Kidney epithelial cell (primary cell): ENCODE data around the gene PFDN1. TPM values are rescaled to one million over a fixed set of nuclear protein-coding genes. Genes with fewer than 3 reads are reported as not detected.

Experiments used
- DNase-seq: peaks from one replicate; pipeline ENCODE4 v3.0.0-alpha.2; 2010; ENCODE audit warnings: low read depth
- H3K27me3 ChIP-seq: 2 replicates; pipeline ENCODE4 v1.6.0; 2011; ENCODE audit warnings: low read length; ENCODE audit not compliant: control insufficient read depth, insufficient read depth
- H3K36me3 ChIP-seq: 2 replicates; pipeline ENCODE4 v1.5.1; 2011; ENCODE audit warnings: low read length; ENCODE audit not compliant: control insufficient read depth, insufficient read depth
- H3K4me3 ChIP-seq: 2 replicates; pipeline ENCODE4 v1.5.1; 2011; ENCODE audit warnings: low read depth, mild to moderate bottlenecking, control low read depth, low read length
- total RNA-seq: library from RNA; depleted of rRNA; stranded (reverse); fragments of >200 nt; gene quantifications from 2 replicates; pipeline ENCODE4 v1.2.3, GENCODE V29; 2015
- TF ChIP-seq, protein P1 (sequence below): IDR thresholded peaks from 2 replicates; pipeline ENCODE4 v1.5.1; 2011; ENCODE audit warnings: mild to moderate bottlenecking, moderate library complexity, low read length, control low read depth, inconsistent platforms; ENCODE audit not compliant: insufficient read depth, poor library complexity, severe bottlenecking

Gene PFDN1
- total RNA-seq, 1 donor from 2014 or later = 124 TPM

DNA sequence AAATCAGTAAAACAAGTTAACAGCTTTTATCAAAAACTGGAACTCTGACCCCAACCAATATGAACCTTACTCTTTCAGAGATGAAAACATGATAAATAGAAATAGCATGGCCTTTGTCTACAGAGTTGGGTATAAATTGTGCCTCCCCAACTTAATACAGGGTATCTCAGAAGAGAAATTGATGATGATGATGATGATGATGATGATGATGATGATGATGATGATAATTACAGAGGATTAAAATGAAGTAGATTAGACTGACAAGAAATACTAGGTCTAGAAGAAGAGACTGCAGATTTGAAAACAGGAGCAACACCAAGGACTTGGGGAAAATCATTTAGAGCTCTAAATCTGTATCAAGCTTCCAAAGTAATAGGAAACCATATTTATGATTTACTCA, 27.1 kb downstream of the PFDN1 start:
- TF ChIP-seq, protein P1, sequence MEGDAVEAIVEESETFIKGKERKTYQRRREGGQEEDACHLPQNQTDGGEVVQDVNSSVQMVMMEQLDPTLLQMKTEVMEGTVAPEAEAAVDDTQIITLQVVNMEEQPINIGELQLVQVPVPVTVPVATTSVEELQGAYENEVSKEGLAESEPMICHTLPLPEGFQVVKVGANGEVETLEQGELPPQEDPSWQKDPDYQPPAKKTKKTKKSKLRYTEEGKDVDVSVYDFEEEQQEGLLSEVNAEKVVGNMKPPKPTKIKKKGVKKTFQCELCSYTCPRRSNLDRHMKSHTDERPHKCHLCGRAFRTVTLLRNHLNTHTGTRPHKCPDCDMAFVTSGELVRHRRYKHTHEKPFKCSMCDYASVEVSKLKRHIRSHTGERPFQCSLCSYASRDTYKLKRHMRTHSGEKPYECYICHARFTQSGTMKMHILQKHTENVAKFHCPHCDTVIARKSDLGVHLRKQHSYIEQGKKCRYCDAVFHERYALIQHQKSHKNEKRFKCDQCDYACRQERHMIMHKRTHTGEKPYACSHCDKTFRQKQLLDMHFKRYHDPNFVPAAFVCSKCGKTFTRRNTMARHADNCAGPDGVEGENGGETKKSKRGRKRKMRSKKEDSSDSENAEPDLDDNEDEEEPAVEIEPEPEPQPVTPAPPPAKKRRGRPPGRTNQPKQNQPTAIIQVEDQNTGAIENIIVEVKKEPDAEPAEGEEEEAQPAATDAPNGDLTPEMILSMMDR = no peak
- DNase-seq = no peak
- Histone ChIP-seq H3K36me3 (no peaks in the 10 kb centered on the region), H3K27me3 (no peaks in the 10 kb centered on the region), H3K4me3 (no peak overlapping the region)

DNA sequence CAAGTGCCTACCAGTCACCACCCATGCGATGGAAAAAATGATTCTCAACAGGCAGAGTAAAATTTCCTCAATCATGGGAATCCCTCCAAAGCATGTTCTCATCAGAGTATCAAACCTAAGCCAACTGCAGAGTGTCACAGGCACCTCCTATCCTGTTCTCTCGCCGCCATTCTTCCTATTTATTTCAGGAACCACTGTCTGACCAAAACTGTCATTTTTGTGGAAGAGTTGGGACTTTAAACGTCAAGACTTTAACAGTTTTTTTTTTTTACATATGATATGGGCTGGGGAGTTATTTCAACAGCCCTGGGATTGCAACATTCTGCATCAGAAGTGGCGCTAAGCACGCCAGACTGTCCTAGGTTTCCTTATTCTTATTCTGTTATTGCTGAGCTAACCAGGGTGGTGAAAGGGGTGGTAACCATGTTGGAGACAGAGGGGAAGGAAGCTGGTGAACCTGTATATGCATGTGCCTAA, 29.5 kb downstream of the PFDN1 start:
- no peaks in the 10 kb centered on the region for H3K36me3 ChIP-seq
- DNase-seq = no peak
- no peaks in the 10 kb centered on the region for H3K27me3 ChIP-seq
- TF ChIP-seq, protein P1 = no peak
- no peak overlapping the region for H3K4me3 ChIP-seq

DNA sequence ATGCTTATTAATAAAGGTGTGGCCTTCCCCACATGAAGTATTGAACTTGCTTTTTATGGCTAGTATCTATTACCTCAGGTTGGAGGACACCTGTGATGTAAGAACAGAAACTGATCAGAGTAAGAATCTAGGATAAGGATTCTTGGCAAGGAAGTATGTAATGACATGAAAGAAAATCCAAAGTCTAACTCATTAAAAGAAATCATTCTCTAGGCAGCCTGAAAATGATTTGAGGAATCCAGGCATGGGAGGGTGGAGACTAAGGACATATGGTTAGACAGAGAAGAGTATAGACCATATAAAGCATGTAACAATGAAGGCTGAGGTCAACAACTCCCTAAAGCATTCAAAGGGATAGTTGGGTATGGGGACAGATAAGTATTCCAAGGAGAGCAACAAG, 32.9 kb downstream of the PFDN1 start:
- Histone ChIP-seq H3K27me3 (no peaks in the 10 kb centered on the region), H3K4me3 (no peak overlapping the region), H3K36me3 (no peaks in the 10 kb centered on the region)
- TF ChIP-seq, protein P1 = no peak
- no peak for DNase-seq

GRCh38 chr5:140267559-140268018, 35.3 kb downstream of the PFDN1 start:
- H3K4me3 ChIP-seq = no peak overlapping the region
- no peak for DNase-seq
- H3K36me3 ChIP-seq = no peaks in the 10 kb centered on the region
- TF ChIP-seq, protein P1 = no peak
- no peaks in the 10 kb centered on the region for H3K27me3 ChIP-seq

- no peaks in the 10 kb centered on the region for H3K36me3 ChIP-seq
- TF ChIP-seq, protein P1 = no peak
Measured at GRCh38 chr5:140267201-140267540, 35.7 kb downstream of the PFDN1 start.

DNA sequence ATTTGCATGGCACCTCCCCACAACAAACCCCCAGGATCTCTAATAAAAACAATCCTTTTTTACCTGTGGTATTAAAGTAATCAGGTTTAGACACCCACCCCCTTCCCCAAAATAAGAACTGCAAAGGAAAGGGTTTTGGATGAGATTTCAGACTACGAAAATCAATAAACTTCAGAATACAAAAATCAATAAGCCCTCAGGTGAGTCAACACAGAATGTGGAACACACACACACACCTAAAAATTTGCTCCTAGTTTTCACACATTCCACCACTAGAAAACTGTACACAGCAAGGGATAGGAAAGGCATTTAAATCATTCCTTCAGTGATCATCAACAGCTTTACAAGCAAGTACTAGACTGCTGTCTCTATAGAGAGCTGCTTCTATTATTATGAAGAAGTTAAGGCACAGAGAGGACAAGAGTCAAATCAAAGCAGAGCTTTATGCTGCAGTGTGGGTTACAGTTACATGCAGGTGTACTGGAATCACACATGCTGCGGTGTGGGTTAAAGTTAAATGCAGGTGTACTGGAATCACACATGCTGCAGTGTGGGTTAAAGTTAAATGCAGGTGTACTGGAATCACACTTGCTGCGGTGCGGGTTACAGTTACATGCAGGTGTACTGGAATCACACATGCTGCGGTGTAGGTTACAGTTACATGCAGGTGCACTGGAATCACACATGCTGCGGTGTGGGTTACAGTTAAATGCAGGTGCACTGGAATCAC, 36.3 kb downstream of the PFDN1 start:
- Histone ChIP-seq H3K4me3 (no peak overlapping the region), H3K36me3 (no peaks in the 10 kb centered on the region), H3K27me3 (no peaks in the 10 kb centered on the region)
- no peak for DNase-seq
- TF ChIP-seq, protein P1 = no peak

More at GRCh38 chr5:140267201-140267540, 35.7 kb downstream of the PFDN1 start:
- DNase-seq = no peak
- Histone ChIP-seq H3K4me3 (no peak overlapping the region), H3K27me3 (no peaks in the 10 kb centered on the region)
